Coronary artery (tissue), 2 donors: ENCODE results near the gene TSNAXIP1.
"Not testable (repeated sequence)": the region's sequence is repeated elsewhere in the genome, so short reads cannot be mapped to it uniquely, and the experiment has no call there.

Source experiments
- DNase-seq: peaks from one replicate; pipeline ENCODE4 v3.0.0-alpha.2; 2017; ENCODE audit warnings: low spot score
- H3K27ac ChIP-seq, 2 donors: fragments of 200-600 bp; sonication (generic); one replicate each; pipeline ENCODE4 v1.5.1; 2016 to 2019
- H3K4me3 ChIP-seq: fragments of 200-600 bp; sonication (generic); 2 replicates; pipeline ENCODE4 v1.5.1; 2016; ENCODE audit warnings: mild to moderate bottlenecking, moderate library complexity
- TF ChIP-seq, protein P1 (sequence below): fragments of 200-600 bp; sonication (generic); IDR thresholded peaks from one replicate; pipeline ENCODE4 v1.5.1; 2019; ENCODE audit warnings: antibody characterized with exemption

Gene TSNAXIP1

DNA sequence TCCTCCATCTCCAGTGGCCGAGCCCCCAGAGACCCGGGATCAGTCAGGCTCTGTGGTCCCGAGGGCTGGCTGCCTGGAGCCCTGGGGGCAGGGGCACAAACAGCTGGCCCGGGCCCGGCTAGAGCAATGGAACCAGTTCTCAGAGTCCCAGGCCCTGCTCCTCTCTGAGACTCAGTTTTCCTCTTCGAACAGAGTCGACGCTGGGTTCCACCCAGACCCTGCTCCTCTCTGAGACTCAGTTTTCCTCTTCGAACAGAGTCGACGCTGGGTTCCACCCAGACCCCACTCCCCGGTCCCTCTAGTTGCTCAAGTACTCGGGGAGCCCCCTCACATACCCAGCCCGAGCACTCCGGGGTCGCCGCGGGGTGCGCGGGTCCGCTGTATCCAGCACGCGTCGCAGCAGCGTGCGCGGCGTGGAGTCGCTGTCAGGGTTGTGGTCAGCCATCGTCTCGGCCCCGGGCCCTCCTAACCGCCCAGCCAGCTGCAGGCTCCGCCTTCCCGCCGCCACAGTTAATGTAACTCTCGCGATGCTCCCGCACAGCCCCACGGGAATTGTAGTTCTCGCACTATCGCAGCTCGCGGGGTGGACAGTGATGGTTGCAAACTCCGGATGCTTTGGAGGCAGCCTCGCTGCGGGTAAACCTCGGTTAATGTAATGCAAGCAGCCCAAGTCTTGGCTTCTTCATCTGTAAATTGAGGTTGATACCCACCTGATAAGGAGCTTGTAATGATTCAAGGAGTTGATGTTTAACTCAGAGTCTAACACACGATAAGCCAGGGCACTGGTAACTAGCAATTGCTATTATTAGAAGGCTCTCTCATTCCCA, 26.9 kb downstream of the TSNAXIP1 start:
- peak overlapping the region; percentile 55 to 84 for H3K27ac ChIP-seq
- TF ChIP-seq, protein P1, sequence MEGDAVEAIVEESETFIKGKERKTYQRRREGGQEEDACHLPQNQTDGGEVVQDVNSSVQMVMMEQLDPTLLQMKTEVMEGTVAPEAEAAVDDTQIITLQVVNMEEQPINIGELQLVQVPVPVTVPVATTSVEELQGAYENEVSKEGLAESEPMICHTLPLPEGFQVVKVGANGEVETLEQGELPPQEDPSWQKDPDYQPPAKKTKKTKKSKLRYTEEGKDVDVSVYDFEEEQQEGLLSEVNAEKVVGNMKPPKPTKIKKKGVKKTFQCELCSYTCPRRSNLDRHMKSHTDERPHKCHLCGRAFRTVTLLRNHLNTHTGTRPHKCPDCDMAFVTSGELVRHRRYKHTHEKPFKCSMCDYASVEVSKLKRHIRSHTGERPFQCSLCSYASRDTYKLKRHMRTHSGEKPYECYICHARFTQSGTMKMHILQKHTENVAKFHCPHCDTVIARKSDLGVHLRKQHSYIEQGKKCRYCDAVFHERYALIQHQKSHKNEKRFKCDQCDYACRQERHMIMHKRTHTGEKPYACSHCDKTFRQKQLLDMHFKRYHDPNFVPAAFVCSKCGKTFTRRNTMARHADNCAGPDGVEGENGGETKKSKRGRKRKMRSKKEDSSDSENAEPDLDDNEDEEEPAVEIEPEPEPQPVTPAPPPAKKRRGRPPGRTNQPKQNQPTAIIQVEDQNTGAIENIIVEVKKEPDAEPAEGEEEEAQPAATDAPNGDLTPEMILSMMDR = no peak
- peak overlapping the region; percentile 93 for H3K4me3 ChIP-seq
- DNase-seq = peak; percentile 94

DNA sequence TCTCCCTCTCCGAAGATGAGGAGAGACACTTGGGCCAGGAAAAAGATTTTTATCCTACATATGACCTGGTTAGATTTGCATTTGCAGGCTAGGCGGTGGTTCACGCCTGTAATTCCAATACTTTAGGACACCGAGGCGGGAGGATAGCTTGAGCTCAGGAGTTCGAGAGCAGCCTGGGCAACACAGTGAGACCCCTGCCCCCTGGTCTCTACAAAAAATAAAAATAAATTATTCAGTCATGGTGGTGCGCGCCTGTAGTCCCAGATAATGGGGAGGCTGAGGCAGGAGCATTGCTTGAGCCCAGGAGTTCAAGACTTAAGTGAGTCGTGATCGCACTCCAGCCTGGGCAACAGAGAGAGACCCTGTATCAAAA, 27.5 kb downstream of the TSNAXIP1 start:
- Histone ChIP-seq H3K27ac (peak overlapping the region in 1 of 2 donors; percentile 84), H3K4me3 (peak overlapping the region; percentile 93)
- TF ChIP-seq, protein P1 = no peak
- DNase-seq = no peak

DNA sequence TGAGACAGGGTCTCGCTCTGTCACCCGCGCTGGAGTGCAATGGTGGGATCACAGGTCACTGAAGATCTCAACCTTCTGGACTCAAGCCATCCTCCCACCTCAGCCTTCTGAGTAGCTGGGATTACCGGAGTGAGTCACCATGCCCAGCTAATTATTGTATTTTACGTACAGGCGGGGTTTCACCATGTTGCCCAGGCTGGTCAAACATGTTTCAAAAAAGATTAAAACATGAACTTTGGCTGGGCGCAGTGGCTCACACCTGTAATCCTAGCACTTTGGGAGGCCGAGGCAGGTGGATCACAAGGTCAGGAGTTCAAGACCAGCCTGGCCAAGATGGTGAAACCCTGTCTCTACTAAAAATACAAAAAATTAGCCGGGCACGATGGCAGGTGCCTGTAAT, 30.5 kb downstream of the TSNAXIP1 start:
- H3K27ac ChIP-seq, DNase-seq, H3K4me3 ChIP-seq: not testable (repeated sequence)

DNA sequence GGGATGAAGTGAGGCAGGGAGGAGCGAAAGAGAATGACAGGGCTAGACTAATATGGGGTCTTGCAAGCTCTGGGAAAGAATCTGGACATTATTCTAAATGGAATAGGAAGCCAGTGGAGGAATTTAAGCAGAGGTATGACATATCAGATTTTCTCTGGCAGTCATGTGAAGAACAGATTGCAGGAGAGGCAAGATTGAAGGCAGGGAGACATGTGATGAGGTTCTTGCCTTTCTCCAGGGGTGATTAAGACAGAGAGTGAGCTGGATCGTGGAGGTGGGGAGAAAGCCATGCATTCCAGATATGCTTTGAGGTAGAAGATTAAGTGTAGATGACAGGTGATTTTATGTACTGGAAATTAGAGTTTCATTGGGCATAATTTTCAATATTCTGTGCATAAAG, 31.1 kb downstream of the TSNAXIP1 start:
- DNase-seq = no peak
- H3K27ac ChIP-seq = no peak overlapping the region
- no peak overlapping the region for H3K4me3 ChIP-seq
- TF ChIP-seq, protein P1 = no peak

DNA sequence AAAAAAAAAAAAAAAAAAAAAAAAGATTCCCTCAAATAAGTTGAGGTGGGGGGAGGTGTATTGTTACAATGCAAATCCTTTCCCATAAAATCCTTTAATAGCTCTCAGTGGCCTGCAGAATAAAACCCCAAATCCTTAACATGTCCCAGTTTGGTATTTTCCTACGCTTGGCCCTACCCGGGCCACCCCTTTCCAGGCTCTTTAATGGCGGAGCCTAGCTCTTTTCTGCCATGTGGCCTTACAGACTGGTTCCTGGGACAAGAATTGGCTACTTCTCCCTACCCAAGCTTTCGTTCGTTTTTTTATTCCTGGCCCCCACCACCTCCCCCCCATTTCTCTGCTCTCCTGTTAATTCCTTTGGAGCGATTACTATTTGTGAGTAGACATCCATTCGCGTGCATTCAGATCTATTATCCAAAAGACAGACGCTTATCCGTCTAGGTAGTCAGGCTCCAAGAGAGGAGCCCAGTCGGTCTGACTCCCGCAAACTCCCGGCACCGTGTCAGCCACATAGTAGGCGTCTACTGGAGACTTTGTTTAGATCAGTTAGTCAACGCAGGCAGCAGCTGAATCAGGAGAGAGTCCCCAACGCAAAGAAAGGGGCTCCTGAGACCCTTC, 34.6 kb downstream of the TSNAXIP1 start:
- TF ChIP-seq, protein P1 = no peak
- no peak for DNase-seq
- H3K27ac ChIP-seq = peak overlapping the region; percentile 96 to 98
- H3K4me3 ChIP-seq = peak overlapping the region; percentile 82

DNA sequence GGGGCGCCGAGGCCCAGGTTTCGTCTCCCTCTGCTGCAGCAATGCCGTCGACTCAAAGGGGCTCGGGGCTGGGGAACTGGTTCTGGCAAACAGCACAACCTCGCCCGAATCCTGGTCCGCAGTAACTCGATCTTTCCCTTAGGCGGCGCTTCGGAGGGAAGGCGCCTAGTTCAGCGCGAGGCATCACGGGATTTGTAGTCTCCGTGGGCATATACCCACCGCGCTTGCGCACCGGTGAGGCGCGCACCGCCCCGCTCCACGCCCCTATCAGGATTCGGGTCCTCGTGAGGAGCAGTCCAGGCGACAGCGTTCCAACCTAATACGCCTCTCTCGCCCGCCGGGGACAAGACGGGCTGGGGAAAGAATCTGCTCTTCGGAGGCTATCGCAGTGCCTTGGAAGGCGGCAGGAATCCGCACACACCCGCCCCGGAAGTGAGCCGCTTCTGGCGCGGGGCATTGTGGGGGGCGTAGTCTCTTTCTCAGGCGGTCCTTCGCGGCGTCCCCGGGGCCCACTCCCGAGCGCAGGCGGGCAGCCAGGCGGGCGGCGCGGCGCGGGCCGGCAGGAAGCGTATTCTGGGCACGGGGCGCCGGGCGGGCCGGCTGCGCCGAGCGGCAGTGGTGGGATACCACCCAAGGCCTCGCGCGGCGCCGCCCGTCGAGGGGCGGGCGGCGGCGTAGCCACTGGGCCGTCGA, 35.3 kb downstream of the TSNAXIP1 start, which contains the start of gene THAP11:
Gene THAP11 (plus strand): TSS at position 505 of the 693 bp plus-strand sequence. CDS start 235 bp downstream, outside the sequence.
- Histone ChIP-seq H3K4me3 (peak within 1 kb of the TSS; percentile 82), H3K27ac (peak within 1 kb of the TSS; percentile 96 to 98)
- TF ChIP-seq, protein P1 = peak; percentile 92
- peak; percentile 96 for DNase-seq

DNA sequence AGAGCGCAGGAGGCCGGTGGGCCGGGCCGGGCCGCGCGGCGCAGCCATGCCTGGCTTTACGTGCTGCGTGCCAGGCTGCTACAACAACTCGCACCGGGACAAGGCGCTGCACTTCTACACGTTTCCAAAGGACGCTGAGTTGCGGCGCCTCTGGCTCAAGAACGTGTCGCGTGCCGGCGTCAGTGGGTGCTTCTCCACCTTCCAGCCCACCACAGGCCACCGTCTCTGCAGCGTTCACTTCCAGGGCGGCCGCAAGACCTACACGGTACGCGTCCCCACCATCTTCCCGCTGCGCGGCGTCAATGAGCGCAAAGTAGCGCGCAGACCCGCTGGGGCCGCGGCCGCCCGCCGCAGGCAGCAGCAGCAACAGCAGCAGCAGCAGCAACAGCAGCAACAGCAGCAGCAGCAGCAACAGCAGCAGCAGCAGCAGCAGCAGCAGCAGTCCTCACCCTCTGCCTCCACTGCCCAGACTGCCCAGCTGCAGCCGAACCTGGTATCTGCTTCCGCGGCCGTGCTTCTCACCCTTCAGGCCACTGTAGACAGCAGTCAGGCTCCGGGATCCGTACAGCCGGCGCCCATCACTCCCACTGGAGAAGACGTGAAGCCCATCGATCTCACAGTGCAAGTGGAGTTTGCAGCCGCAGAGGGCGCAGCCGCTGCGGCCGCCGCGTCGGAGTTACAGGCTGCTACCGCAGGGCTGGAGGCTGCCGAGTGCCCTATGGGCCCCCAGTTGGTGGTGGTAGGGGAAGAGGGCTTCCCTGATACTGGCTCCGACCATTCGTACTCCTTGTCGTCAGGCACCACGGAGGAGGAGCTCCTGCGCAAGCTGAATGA, 36.0 kb downstream of the TSNAXIP1 start:
- peak overlapping the region; percentile 96 to 98 for H3K27ac ChIP-seq
- peak overlapping the region; percentile 82 for H3K4me3 ChIP-seq
- TF ChIP-seq, protein P1 = no peak
- DNase-seq = no peak
